ENCODE results near the gene ZNF816. TPM values are rescaled to one million over a fixed set of nuclear protein-coding genes. Genes with fewer than 3 reads are reported as not detected.

Gene ZNF816
- total RNA-seq (10 to 100 TPM in 1 of 6 donors, 1 to 10 TPM in 5; 3.6 to 12.1 (median 5.7) TPM), polyA plus RNA-seq (1 to 10 TPM; 3.2 to 4.1 TPM)

- DNase-seq (peak; percentile 97 to 100 (median 98)), FAIRE-seq (no peak), ATAC-seq (peak; percentile 99 to 100 (median 99))
- WGBS, 2 donors = 0% methylated on average over 55 of the region's 55 CpGs
- intact Hi-C loops (cut with DNase I) = no loop called here
- H3K27me3 ChIP-seq = no peaks in the 10 kb centered on the region
- peak within 1 kb of the TSS; percentile 47 to 74 (median 57) for H3K4me3 ChIP-seq
- TF ChIP-seq, protein P1, sequence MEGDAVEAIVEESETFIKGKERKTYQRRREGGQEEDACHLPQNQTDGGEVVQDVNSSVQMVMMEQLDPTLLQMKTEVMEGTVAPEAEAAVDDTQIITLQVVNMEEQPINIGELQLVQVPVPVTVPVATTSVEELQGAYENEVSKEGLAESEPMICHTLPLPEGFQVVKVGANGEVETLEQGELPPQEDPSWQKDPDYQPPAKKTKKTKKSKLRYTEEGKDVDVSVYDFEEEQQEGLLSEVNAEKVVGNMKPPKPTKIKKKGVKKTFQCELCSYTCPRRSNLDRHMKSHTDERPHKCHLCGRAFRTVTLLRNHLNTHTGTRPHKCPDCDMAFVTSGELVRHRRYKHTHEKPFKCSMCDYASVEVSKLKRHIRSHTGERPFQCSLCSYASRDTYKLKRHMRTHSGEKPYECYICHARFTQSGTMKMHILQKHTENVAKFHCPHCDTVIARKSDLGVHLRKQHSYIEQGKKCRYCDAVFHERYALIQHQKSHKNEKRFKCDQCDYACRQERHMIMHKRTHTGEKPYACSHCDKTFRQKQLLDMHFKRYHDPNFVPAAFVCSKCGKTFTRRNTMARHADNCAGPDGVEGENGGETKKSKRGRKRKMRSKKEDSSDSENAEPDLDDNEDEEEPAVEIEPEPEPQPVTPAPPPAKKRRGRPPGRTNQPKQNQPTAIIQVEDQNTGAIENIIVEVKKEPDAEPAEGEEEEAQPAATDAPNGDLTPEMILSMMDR (IDR thresholded peaks at IDR 0.05) = no peak
- no peaks in the 10 kb centered on the region for H3K36me3 ChIP-seq
- H3K27ac ChIP-seq = peak within 1 kb of the TSS; percentile 65 to 77 (median 72)
- no peaks in the 10 kb centered on the region for H3K9me3 ChIP-seq
- H3K4me1 ChIP-seq = peaks cover 0 to 4% (median 3%) of the 10 kb centered on the region in 3 donors
Measured at GRCh38 chr19:52962394-52963246, at the start of gene ZNF816. TSS of gene ZNF816 (minus strand) at chr19:52962881. CDS start at chr19:52956089, 6,792 bp downstream.

DNA sequence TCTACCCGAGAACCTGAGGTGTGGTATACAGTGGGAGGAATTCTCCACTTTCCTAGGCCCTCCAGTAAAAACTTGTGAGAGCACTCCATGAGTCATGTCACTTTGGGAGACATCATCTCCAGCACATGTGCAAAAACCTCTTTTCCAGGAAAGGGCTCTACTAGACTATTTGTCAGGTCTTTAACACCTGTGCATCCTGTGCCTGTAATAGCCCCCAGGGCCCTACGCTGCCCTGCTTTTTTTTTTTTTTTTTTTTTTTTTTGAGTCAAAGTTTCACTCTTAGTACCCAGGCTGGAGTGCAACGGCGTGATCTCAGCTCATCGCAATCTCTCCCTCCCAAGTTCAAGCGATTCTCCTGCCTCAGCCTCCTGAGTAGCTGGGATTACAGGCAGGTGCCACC lies 49.3 kb upstream of the ZNF816 start:
- no peak for FAIRE-seq
- TF ChIP-seq, protein P1 (IDR thresholded peaks at IDR 0.05) = no peak
- Histone ChIP-seq H3K9me3 (no peaks in the 10 kb centered on the region), H3K36me3 (no peaks in the 10 kb centered on the region), H3K4me3 (no peak overlapping the region), H3K27me3 (no peaks in the 10 kb centered on the region), H3K4me1 (no peaks in the 10 kb centered on the region), H3K27ac (no peak overlapping the region)
- 82 to 89% methylated on average over 6 of the region's 6 CpGs for WGBS, 2 donors
- no peak for ATAC-seq
- intact Hi-C loops (cut with DNase I) = no loop called here
- DNase-seq = no peak

- no peak for ATAC-seq
- H3K36me3 ChIP-seq = no peaks in the 10 kb centered on the region
- intact Hi-C loops (cut with DNase I) = no loop called here
- H3K4me3 ChIP-seq = no peak overlapping the region
- no peaks in the 10 kb centered on the region for H3K4me1 ChIP-seq
- WGBS, 2 donors = 46 to 49% methylated on average over 9 of the region's 9 CpGs
- H3K27me3 ChIP-seq = no peaks in the 10 kb centered on the region
- no peak for FAIRE-seq
- TF ChIP-seq, protein P1 (IDR thresholded peaks at IDR 0.05) = no peak
- no peak overlapping the region for H3K27ac ChIP-seq
- DNase-seq = no peak
- no peaks in the 10 kb centered on the region for H3K9me3 ChIP-seq
Measured at GRCh38 chr19:53010494-53010893, 47.8 kb upstream of the ZNF816 start.

DNA sequence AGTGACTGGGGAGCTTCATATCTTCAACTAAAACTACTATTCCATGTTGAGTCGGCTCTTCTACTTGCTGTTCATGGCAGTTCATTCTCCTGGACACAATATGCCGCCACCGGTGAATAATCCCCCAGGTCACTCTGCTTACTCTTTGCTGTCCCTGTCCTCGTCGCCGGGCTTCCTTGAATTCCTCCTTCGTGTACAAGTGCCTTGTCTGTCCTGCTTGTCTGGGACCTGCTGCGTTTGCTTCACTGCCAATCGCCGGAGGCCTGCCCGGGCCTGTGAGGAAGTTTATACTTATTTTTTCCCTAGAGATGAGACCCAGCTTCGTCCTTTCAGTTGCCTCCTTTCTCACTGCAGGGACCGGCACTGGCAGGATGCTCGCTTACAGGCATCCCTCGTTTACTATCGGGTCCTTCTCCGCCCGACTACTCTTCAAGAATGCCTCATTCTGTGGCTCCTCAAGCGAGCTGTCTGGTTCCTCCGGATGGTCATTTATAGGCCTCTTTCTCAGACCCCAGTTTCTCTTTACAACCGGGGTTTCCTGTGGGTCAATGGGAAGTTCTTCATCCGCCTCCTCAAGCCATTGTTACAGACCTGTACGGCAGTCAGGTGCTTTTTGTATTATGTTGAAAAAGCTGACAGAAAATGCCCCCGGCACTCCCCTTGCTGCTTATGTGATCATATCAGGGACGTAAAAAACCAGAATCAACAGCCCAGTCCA lies 45.5 kb upstream of the ZNF816 start:
- DNase-seq = no peak
- Histone ChIP-seq H3K27me3 (no peaks in the 10 kb centered on the region), H3K36me3 (no peaks in the 10 kb centered on the region), H3K4me3 (no peak overlapping the region), H3K27ac (no peak overlapping the region), H3K4me1 (no peaks in the 10 kb centered on the region), H3K9me3 (no peaks in the 10 kb centered on the region)
- 75 to 82% methylated on average over 25 of the region's 25 CpGs for WGBS, 2 donors
- intact Hi-C loops (cut with DNase I) = no loop called here
- TF ChIP-seq, protein P1 (IDR thresholded peaks at IDR 0.05) = no peak
- ATAC-seq = no peak
- no peak for FAIRE-seq
